Measurements from ENCODE around the gene PWP1. TPM values are rescaled to one million over a fixed set of nuclear protein-coding genes. Genes with fewer than 3 reads are reported as not detected.

Gene PWP1
- total and polyA plus RNA-seq, 10 of the 15 experiments (the other 5 are each of a cell fraction or from before 2014, with no cell fraction given): 42.4 to 283 (median 84.6) TPM

- Histone ChIP-seq H3K9ac (ENCODE audit: control insufficient read depth, insufficient read depth, low read length) (no peak overlapping the region), H4K20me1 (ENCODE audit: control insufficient read depth, insufficient read depth) (no peaks in the 10 kb centered on the region), H3K27ac (ENCODE audit: control insufficient read depth, insufficient read depth) (no peak overlapping the region), H3K79me2 (ENCODE audit: control insufficient read depth, insufficient read depth, low read length) (no peaks in the 10 kb centered on the region), H3K4me2 (ENCODE audit: control insufficient read depth, insufficient read depth) (no peak overlapping the region), H3K36me3 (ENCODE audit: control insufficient read depth in 2 of 2, insufficient read depth in 2 of 2, low read length in 1 of 2) (no peaks in the 10 kb centered on the region), H3K4me1 (ENCODE audit: control insufficient read depth, insufficient read depth, low read length) (no peaks in the 10 kb centered on the region), H3K27me3 (replicated peaks in 1 of 2; ENCODE audit: control insufficient read depth in 2 of 2, insufficient read depth in 2 of 2, low read length in 1 of 2) (no peaks in the 10 kb centered on the region), H3K9me3 (replicated peaks; ENCODE audit: control insufficient read depth, insufficient read depth, low read length) (no peaks in the 10 kb centered on the region), H2AFZ (ENCODE audit: control insufficient read depth, low read depth, low read length) (no peak overlapping the region), H3K4me3 (no peak overlapping the region)
- 35% methylated on average over 6 of the region's 6 CpGs for WGBS (ENCODE audit: insufficient coverage, insufficient replicate concordance, low lambda C conversion rate, missing lambda C conversion rate)
- ChIA-PET CTCF (interaction anchor here (1.0 to 10.8 kb wide), 7 partner anchors 8 to 517 kb away, joined by 3 to 170 read pairs (median 4); no protein-coding TSS in a partner anchor), POLR2A (no interaction called here), SMC1A (ENCODE audit: uncharacterized antibody, unreplicated experiment) (interaction anchor here (0.6 to 3.6 kb wide), 4 partner anchors 60 to 207 kb away, joined by 3 to 13 read pairs (median 6); no protein-coding TSS in a partner anchor), RAD21 (ENCODE audit: unreplicated experiment) (interaction anchor here (0.5 to 3.9 kb wide), 3 partner anchors 61 to 235 kb away, joined by 3 to 18 read pairs (median 4); no protein-coding TSS in a partner anchor)
- in situ Hi-C loops (cut with MboI): loop anchor here (5.0 to 25.0 kb wide), 2 partner anchors 210 to 835 kb away; partner anchors contain the start of gene FICD
- BruUV-seq (replicated peaks): no TSS peak
- no peak for FAIRE-seq
- no peak for ATAC-seq
- TF ChIP-seq CBFB (IDR thresholded peaks at IDR 0.05; ENCODE audit: low read depth): no peak
- TF ChIP-seq KDM1A (IDR thresholded peaks at IDR 0.05; ENCODE audit: borderline replicate concordance): no peak
- no peak for TF ChIP-seq CHD2 (IDR thresholded peaks at IDR 0.05; ENCODE audit: borderline replicate concordance, low read depth, low read length)
- no peak for TF ChIP-seq CHD1 (IDR thresholded peaks at IDR 0.05; ENCODE audit: low read depth, low read length)
- TF ChIP-seq MEF2A (IDR thresholded peaks at IDR 0.05; ENCODE audit: insufficient read depth, low read depth, low read length): no peak
- no peak for TF ChIP-seq STAT1 (conservative IDR thresholded peaks at IDR 0.05)
- TF ChIP-seq ASH2L (IDR thresholded peaks at IDR 0.05; ENCODE audit: borderline replicate concordance, low read depth): no peak
- TF ChIP-seq CHD4 (IDR thresholded peaks at IDR 0.05): no peak
- no peak for TF ChIP-seq ESRRA (IDR thresholded peaks at IDR 0.05; ENCODE audit: low read length)
- no peak for TF ChIP-seq PAX5 (IDR thresholded peaks at IDR 0.05; ENCODE audit: borderline replicate concordance, low read depth, low read length)
- TF ChIP-seq POLR2A (IDR thresholded peaks at IDR 0.05; ENCODE audit: low read depth, low read length): no peak
- TF ChIP-seq MEF2B (IDR thresholded peaks at IDR 0.05; ENCODE audit: partially characterized antibody, poor library complexity, severe bottlenecking): no peak
- no peak for TF ChIP-seq HCFC1 (IDR thresholded peaks at IDR 0.05; ENCODE audit: low read length)
- TF ChIP-seq NFIC (IDR thresholded peaks at IDR 0.05; ENCODE audit: low read depth, low read length): no peak
- TF ChIP-seq EZH2 (IDR thresholded peaks at IDR 0.05; ENCODE audit: borderline replicate concordance, control insufficient read depth, low read depth, low read length): no peak
- no peak for TF ChIP-seq ZNF384 (IDR thresholded peaks at IDR 0.05; ENCODE audit: borderline replicate concordance, low read depth, low read length)
- TF ChIP-seq FOS (IDR thresholded peaks at IDR 0.05; ENCODE audit: borderline replicate concordance, extremely low read depth, insufficient read length): no peak
- no peak for DNase-seq (ENCODE audit: low read depth, low spot score)
- intact Hi-C loops (cut with micrococcal nuclease; ENCODE audit: unreplicated experiment): loop anchor here (10.0 kb wide), 1 partner anchor 517 kb away; no protein-coding TSS in a partner anchor
Measured at GRCh38 chr12:107677671-107678070, 7.9 kb upstream of the PWP1 start.

Data from GM12878 (cell line).